ENCODE results near the gene C1QTNF6.
"Not testable (repeated sequence)": the region's sequence is repeated elsewhere in the genome, so short reads cannot be mapped to it uniquely, and the experiment has no call there.

- not testable (repeated sequence) for TF ChIP-seq POLR2AphosphoS5 (IDR thresholded peaks at IDR 0.05; ENCODE audit: low read length); POLR2A (IDR thresholded peaks at IDR 0.05; ENCODE audit: low read depth, low read length); GABPA (IDR thresholded peaks at IDR 0.05; ENCODE audit: low read depth); SP1 (IDR thresholded peaks at IDR 0.05; ENCODE audit: low read depth, low read length); USF1 (IDR thresholded peaks at IDR 0.05; ENCODE audit: borderline replicate concordance, extremely low read length, insufficient read depth, low read depth, low read length); CTCF (IDR thresholded peaks at IDR 0.05 in 2 of 3, conservative IDR thresholded peaks at IDR 0.05 in 1 of 3; ENCODE audit: control insufficient read depth in 2 of 3, extremely low read depth in 1 of 3, insufficient read depth in 1 of 3, low read depth in 3 of 3, low read length in 3 of 3); HDAC6 (IDR thresholded peaks at IDR 0.05; ENCODE audit: unreplicated experiment); YY1 (IDR thresholded peaks at IDR 0.05; ENCODE audit: low read depth, low read length); ETV6 (conservative IDR thresholded peaks at IDR 0.05 in 1 of 2, IDR thresholded peaks at IDR 0.05 in 1 of 2; ENCODE audit: borderline replicate concordance in 1 of 2, low read depth in 1 of 2); REST (IDR thresholded peaks at IDR 0.05; ENCODE audit: low read depth, low read length)
Measured at GRCh38 chr22:37233371-37233750, 45.3 kb upstream of the C1QTNF6 start.

All from GM12878 (cell line).